HG02884 (cell line): ENCODE results near the gene TMEM161A.
"Not testable (repeated sequence)": the region's sequence is repeated elsewhere in the genome, so short reads cannot be mapped to it uniquely, and the experiment has no call there.

ENCODE experiments used
- ATAC-seq: cut with Tn5 transposase; IDR thresholded peaks from one replicate; pipeline ENCODE4 v1.9.1; 2021; ENCODE audit warnings: mild to moderate bottlenecking, moderate library complexity; ENCODE audit not compliant: unreplicated experiment

Gene TMEM161A

DNA sequence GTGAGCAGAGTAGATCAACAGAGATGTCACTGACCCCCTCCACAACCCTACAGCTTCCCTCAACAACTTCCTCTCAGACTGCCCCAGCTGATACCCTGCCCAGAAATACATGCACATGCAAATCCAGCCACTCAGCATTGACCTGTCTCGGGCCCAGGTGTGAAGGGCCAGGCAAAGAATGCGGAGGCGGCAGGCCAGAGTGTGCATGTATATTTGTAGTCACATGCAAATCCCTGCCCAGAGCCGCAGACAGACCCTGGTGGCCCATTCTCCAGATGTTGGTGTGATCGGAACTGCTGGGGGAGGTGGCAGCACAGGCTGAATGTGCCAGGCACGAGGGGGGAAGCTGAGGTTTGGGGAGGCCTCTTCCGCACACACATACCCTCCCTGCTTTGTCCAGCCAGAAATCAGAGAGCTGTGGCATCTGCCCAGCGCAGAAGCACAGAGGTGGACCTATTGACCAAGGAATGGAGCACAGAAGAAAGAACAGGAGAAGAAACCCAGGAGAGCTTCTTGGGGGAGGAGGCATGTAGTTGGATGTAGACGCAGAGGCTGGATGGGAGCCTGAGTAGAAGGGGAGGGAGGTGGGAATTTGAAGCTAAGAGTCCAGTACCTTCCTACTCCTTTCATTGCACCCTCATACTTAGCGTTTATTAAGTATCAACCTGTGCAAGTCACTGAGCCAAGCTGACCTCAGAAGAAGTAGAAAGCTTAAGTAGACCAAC lies 17.4 kb upstream of the TMEM161A start:
- peak; percentile 68 for ATAC-seq

DNA sequence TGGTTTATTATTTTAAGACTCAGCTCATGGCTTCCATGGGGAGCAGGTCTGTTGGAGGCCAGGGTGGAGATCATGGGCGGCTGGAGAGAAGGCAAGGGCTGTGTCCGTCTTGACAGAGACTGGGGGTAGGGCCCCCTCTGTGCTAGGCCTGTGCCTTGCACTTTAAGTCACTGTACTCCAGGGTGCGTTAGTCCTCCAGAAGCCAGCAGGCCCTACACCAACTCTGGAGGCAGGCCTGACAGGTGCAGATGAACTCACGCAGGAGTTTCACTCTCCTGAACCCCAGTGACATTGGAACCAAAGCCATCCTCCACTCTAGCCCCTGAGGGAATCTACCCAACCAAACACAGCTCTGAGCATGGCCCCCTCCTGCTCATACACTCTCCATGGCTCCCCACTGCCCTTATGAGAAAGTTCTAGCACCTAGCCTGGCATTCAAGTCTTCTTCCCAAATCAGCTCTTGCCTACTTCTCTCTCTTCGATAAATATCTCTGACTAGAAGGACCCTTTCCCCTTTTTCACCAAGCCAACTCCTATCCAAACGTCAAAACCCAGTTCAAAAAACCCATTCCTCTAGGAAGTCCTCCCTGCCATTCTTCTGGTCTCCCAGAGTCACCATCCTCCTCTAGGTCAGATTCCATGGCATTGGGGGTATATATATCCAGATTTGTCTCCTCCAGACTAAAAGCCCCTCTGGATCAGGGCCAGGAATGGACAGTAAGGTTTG lies 16.7 kb upstream of the TMEM161A start:
- ATAC-seq, result no peak

DNA sequence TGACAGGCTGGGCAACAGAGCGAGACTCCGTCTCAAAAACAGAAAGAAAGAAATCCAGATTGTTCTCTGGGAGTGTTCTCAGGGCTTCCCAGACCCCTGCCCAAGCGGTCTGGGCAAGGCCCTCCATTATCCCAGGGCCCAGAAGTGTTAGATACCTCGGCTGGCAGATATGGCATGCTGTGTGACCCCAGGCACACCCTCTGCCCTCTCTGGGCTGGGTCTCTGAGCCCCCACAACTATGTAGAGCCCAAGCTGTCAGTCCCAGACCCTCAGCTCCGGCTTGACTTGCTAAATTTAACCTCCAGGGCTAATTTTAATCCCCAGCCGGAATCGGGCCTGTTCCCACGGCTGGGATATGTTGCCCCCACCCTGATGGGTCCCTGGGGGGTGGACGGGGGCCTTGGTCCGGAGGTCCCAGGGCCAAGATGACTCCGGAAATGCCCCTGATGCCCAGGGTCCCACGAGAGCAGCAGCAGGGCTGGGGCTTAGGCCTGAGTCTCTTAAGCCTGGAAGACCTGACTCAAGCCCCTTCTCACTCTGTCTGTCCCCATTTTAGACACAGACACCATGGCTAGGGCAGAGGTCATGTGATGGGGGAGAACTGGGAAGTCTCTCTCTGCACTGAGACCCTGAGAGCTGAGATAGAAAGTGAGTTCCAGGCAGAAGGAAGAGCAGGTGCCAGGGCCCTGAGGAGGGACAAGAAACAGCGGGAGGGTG lies 14.5 kb upstream of the TMEM161A start:
- no peak for ATAC-seq

DNA sequence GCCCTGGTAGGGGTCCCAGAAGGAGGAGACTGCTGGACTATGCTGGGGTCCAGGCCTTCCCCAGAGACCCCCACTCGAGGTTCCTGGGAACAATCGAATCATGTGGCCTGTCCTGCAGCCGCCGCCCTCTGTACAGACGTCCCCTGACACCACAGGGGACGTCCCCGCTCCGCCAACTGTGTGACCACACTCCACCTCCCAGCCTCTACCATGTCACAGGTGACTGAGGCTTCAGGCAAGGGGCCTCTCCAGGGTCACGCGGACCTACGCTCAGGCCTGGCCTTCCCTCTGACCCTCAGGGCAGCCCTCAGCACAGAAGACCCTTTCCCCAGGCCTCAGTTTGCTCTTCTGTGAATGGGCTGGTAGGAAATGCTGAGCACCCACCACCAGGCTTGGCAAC lies 13.1 kb upstream of the TMEM161A start:
- no peak for ATAC-seq

DNA sequence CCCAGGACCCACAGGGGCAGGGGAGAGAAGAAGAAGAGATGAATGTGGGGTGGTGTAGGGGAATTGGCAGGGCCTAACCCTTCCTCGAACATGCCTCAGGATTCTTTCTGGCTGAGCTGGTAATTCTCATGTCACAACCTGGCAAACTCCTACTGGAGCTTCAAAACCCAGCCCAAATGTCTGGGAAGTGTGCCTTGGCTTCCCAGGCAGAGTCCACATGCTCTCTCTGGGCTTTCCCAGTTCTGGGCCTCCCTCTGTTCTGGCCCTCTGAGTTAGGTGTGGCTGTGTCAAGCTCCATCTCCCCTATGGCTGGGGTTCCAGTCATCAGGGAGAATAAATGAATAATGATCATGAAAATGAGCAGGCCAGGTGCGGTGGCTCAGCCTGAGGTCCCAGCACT lies 11.2 kb upstream of the TMEM161A start:
- no peak for ATAC-seq

DNA sequence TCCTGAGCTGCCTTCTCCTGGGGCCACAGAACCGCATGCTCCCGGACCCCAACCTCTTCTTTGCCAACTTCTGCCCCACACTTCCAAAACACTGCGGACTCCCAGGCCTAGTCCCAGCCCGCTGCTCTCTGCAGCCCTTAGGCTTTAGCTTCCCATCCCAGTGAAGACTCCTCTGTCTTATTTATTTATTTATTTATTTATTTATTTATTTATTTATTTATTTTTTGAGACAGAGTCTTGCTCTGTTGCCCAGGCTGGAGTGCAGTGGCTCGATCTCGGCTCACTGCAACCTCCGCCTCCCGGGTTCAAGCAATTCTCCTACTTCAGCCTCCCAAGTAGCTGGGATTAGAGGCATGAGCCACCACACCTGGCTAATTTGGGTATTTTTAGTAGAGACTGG lies 10.2 kb upstream of the TMEM161A start:
- ATAC-seq, result not testable (repeated sequence)

DNA sequence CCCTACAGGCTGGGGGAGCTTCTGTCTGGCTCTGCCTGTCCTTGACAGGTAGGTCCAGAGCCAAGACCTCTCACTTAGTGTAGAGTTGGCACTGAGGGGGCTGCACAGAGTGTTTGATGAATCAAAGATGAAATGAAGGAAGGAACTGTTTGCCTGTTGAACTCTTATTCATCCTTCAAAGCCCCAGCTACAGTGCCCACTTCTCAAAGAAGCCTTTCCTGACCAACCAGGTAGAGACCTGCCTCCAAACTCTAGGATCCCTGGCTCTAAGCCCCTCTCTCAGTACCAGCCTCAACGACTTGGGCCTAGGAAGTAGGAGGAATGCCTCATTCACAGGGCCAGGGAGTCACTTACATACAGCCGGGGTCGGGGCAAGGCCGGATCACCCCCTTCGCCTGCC lies 9.1 kb upstream of the TMEM161A start:
- ATAC-seq, result no peak

DNA sequence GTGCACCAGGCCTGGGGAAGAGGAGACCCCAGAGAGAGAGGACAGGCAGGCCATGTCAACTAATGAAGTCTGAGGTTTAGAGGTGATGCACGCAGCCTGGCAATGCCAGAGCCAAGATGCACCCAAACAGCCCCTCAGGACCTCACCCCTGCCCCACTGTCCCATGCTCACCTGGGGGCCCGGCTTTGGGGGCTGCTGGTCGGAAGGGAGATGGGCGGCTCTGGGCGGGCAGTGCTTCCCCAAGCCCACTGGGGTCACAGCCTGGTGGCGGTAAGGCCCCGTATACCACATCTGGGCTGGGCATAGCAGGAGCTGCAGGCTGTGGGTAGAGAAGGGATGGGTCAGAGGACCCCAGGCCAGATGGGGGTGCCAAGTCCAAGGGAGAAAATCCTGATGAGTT lies 8.6 kb upstream of the TMEM161A start:
- ATAC-seq, result no peak

DNA sequence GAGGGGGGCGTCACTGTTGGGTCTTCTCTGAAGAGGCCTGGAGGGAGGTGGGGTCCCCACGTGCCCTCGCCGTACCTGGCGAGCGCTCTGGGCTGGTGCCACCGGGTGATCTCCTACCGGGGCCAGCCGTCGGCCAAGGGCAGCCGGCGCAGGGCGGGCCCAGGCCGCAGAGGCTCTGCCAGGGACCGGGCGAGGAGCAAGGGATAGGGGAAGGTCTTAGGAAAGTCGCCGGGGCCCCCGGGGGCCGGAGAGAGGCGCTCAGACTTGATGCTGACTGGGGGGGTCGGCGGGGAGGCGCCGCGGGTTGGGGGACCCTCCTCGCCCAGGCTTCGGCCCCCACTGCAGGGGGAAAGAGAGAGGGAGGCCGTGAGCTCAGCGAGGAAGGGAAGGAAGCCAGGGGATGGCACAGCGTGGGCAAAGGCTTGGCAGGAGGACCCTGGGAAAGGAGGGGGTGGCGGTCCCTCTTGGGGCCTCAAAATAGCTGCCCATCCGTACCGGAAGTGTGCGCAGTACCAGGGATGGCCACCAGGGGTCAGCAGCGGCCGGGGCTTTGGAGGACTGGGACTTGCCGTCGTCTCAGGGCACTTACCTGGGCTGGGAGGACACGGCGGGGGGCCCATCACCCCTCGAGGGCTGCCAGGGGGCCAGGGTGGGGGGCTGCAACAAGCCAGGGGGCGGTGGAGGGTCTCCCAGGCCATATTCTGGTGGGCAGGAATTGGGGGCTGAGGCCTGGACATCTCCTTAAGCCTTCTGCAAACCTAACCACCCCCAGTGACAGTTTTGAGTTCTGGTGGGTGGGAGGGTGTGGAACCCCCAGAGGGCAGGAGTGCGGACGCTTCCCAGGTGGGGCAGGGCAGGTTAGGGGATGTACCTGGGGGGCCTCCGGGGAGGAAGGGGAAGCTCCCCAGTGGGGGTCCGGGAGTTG lies 7.7 kb upstream of the TMEM161A start:
- ATAC-seq, result no peak

DNA sequence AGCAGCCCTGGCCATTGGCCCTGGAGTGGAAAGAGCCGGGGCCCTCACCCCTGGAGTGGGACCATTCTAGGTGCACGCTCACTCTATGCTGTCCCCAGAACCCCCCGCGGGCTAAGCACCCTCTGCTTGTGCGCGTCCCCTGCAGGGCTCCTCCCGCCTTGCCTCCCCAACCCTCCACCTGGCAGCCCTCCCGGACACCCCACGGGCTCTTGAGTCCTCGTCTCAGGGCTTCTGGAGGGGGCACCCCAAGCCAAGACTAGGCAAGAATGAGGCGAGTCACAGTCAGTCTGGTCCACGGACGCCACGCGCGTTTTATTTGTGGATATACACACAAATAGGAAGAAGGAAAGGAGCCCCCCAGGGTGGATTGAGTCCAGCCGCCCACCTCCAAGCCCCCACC lies 7.0 kb upstream of the TMEM161A start:
- no peak for ATAC-seq

DNA sequence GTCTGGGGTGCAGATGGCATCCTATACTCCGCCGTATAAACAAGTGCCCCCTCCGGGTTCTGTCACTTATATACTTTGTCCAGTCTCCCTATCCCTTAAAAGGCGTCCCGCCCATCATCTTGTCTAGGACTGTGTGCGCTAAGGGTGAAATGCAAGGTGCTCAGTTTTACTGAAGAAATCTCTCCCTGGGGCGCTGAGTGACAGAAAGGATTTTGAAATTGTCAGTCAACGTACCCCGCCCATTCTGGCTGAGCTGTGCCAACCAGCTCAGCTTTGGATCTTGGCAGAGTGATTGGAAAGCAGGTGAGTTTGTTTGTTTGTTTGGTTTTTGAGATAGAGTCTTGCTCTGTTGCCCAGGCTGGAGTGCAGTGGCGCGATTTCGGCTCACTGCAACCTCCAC lies 4.1 kb upstream of the TMEM161A start:
- ATAC-seq, result no peak

DNA sequence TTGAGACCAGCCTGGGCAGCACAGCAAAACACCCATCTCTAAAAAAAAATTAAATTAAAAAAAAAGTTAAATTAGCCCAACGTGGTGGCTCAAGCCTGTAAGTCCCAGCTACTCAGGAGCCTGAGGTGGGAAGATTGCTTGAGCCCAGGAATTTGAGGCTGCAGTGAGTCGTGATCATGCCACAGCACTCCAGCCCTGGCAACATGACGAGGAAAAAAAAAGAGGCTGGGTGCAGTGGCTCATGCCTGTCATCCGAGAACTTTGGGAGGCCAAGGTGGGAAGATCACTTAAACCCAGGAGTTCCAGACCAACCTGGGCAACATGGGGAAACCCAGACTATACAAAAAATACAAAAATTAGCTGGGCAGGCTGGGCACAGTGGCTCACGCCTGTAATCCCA lies 2.2 kb upstream of the TMEM161A start:
- no peak for ATAC-seq

DNA sequence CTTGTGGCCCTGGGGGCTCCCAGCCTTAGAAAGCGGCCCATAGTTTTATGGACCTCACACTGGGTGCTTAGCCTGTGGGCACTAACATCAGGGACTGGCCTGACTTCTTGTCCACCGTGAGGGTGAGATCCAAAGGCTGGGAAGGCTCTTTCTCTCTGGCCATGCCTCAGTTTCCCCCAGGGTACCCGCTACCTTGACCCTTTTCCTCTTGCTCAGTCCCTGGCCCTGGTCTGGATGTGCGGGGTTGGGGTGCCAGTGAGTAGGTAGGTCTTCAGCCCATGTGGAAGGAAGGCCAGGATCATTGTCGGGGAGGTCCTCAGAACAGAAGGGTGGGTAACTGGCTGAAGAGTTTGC lies 1.6 kb upstream of the TMEM161A start:
- ATAC-seq, result no peak

DNA sequence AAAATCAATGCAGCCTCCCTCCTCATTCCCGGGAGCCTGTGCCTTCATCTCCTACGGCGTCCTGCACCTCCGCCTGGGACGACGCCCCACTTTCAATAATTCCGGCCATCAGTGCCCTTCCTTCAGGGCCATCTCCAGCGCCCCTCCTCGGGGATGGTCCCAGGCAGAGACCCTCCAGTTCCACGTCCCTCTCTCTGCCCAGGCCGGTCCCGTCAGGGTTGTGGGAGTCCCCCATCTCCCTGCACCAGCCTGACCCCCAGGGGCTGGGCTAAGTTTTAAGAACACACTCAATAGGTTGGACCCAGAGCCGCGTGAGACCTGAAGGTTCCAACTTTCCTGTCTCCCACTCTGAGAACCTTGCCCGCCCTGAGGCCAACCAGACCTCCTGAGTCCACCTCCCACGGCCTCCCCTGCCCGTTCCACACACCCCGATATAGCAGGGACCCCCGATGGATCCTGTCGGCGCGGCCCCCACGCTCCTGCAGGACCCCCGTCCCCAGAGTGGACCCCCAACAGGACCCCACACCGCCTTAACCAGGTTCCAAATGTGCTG lies 646 bp downstream of the TMEM161A start:
- ATAC-seq, result no peak

DNA sequence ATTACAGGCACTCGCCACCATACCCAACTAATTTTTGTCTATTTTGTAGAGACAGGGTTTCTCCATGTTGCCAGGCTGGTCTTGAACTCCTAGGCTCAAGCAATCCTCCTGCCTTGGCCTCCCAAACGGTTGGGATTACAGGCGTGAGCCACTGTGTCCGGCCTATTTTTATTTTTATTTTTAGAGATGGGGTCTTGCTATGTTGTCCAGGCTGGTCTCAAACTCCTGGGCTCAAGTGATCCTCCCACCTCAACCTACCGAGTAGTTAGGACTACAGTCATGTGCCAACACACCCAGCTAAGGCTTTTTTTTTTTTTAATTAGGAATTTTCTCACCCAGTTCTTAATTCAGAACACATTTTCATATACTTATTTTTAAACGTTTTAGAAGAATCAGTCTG lies 2.6 kb downstream of the TMEM161A start:
- not testable (repeated sequence) for ATAC-seq

DNA sequence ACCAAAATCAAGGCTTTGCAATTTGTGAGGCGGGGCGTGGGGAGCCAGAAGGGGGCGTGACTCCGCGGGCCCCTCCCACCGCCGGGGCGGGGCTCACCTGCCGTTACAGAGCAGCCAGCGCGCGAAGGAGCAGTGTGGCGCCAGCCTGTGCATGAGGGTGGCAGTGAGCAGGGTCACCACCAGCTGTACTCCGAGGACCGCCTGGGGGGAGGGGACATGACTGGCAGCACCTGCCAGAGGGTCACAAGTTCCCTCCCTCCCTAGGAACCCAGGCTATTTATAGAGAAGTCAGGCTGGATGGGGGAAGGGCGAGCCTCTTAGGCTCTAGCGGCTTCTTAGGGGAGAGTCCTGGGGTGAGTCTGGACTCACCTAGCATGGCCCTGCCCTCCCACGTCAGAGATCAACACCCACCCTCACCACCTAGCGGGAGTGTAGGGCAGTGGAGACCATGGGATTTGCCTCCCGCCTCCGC lies 3.6 kb downstream of the TMEM161A start:
- no peak for ATAC-seq

DNA sequence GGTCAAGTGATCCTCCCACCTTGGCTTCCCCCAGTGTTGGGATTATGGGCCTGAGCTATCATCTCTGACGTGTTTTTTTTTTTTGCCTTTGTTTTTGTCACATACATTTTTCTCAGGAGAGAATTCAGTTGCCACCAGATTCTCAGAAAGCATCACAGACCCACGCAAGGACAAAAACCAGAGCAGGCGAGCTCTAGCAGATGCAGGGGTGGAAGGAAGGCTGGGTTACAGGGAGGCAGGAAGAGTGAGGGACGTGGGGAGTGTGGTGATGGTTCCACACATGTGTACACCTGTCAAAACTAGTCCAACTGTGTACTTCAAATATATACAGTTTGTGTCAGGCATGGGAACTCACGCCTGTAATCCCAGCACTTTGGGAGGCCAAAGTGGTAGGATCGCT lies 4.3 kb downstream of the TMEM161A start:
- no peak for ATAC-seq

DNA sequence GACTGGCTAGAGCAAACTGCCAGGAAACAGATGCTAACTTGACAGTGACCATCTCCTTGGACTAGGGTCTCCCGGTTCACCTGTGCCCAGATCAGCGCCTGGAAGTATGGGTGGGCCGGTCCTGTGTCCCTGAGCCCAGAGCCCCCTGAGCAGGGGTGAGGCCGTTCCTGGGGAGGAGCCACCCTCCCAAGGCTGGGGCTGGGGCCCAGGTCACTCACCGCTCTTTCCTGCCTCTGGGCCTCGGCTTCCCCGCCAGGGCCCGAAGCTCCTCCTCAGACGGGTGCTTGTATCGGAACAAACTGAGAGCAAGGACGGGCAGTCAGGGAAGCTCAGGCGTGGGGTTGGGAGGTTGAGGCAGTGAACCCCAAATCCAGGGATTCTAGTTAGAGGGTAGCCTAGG lies 5.4 kb downstream of the TMEM161A start:
- no peak for ATAC-seq

DNA sequence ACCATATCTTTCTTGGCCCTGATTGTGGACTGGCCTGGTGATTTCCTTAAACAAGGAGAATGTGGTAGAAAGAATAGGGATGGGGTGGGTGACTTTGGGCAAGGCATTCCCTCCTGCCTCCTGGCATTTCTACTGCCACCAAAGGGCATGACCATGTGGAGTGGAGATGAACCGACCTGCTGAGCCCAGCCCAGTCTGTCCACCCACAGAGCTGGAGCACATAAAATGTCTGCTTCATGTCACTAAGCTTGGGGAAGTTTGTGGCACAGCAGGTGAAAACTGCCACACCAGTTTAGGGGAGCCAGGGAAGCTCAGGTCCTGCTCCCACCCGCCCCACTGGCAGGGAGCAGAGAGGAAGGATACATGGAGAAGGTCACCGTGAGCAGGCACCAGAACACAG lies 6.3 kb downstream of the TMEM161A start:
- no peak for ATAC-seq

DNA sequence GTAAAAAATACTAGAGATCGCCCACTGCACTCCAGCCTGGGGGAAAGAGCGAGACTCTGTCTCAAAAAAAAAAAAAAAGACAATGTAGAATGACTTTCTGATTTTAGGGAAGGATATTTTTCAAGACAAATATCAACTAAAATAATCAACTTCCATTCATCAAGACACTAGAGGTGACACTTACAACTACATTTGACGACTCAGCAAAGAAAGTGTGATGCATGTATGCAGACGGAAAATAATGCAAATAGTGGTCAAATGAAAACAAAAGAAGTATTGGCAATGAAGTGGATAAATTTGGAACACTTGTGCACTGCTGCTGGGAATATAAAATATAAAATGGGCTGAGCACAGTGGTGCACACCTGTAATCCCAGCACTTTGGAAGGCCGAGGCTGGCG lies 12.2 kb downstream of the TMEM161A start:
- ATAC-seq, result no peak

DNA sequence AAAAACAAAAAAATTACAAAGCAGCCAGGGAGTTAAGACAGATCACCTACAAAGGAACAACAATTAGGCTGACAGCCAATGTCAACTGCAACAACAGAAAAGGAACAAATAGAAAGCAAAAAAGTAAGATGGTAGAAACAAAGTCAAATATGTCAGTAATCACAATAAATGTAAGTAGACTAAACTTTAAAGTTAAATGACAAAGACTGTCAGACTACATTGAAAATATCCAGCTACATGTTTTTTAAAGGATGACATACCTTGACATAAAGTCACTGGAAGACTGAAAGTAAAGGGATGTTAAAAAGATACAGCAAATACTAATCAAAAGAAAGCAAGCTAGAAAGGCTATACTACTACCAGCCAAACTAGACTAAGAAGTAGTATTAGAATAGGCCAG lies 14.9 kb downstream of the TMEM161A start:
- no peak for ATAC-seq
